GM18499 (cell line): ENCODE data around the gene SMARCA2.

Experiments
- ATAC-seq: cut with Tn5 transposase; IDR thresholded peaks from one replicate; pipeline ENCODE4 v1.9.1; 2021; ENCODE audit warnings: moderate number of reproducible peaks; ENCODE audit not compliant: insufficient read depth, unreplicated experiment

SMARCA2 gene

GRCh38 chr9:2234371-2234893 lies 219.3 kb downstream of the SMARCA2 start:
- no peak for ATAC-seq

- no peak for ATAC-seq
Measured at GRCh38 chr9:2235623-2236022, 220.5 kb downstream of the SMARCA2 start.

GRCh38 chr9:2236850-2237249 lies 221.7 kb downstream of the SMARCA2 start:
- ATAC-seq = no peak

- ATAC-seq = no peak
Measured at GRCh38 chr9:2241461-2241835, 226.3 kb downstream of the SMARCA2 start.

- ATAC-seq = no peak
Measured at GRCh38 chr9:2241836-2242741, 226.9 kb downstream of the SMARCA2 start.

GRCh38 chr9:2242831-2243330 lies 227.7 kb downstream of the SMARCA2 start:
- ATAC-seq = no peak
